Activated CD4-positive, alpha-beta T cell treated with anti-CD3 and anti-CD28 coated beads, Interleukin-10, Interleukin-2, amounts not matched to agents 100 ng/mL and 50 ng/mL, durations not matched to agents 16 hours and 8 hours (primary cell): Measurements from ENCODE around the gene FN3K.
A peak's percentile ranks its signal among the peaks of the same experiment; 100 is the strongest.
"Not testable (repeated sequence)": the region's sequence is repeated elsewhere in the genome, so short reads cannot be mapped to it uniquely, and the experiment has no call there.

Experiments used
- DNase-seq: peaks from one replicate; pipeline ENCODE4 v3.0.0-alpha.2; 2020

Gene FN3K

DNA sequence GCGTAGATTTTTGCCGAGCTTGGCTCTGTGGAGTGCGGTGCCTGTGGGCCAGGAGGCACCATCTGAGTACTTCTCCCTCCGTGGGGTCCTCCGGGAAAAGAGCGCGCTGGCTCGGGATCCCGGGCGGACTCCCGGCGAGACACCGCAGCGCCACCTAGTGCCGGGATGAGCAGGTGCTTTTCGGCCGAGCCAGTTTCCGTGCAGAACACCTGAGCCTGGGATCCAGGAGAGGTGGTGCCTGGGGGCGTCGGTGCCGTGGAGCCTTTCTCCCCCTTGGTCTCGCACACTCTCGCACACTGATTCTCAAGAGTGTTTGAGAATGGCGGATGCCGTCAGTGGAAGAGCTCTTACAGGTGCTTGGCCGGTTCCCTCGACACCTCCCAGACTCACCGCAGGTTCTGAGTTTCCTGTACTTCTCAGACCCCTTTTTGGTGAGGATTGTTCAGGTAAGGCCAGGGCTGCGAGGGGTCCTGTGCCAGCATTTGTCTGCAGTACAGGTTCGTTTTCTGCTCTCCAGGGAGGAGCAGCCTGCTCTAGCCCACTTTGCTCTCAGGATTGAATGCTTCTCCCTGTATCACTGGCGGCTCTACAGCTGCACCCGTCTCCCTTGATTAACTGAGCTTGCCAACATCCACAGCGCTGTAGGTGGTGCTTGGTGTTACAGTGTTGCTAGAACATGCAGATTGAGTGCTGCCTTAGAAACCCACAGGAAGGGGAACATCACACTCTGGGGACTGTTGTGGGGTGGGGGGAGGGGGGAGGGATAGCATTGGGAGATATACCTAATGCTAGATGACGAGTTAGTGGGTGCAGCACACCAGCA is 39.8 kb downstream of the FN3K start:
- DNase-seq = peak; percentile 33

DNA sequence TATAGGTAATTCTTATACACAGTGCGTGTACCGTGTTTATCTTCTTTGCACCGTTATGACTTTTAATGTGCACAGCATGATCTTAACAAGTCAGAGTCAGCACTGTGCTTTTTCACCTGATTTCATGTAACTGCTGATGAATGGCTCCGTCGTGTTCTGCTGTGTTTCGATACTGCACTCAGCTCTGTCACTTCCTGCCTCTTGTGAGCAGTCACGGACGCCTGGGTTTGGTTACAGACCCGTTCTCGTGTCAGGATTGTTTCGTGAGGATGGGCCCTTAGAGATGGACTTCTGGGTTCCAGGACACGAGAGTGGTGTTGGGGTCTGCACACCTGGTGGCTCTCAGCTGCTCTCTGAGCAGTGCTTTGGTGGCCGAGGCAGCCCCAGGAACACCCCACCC is 41.0 kb downstream of the FN3K start:
- no peak for DNase-seq

DNA sequence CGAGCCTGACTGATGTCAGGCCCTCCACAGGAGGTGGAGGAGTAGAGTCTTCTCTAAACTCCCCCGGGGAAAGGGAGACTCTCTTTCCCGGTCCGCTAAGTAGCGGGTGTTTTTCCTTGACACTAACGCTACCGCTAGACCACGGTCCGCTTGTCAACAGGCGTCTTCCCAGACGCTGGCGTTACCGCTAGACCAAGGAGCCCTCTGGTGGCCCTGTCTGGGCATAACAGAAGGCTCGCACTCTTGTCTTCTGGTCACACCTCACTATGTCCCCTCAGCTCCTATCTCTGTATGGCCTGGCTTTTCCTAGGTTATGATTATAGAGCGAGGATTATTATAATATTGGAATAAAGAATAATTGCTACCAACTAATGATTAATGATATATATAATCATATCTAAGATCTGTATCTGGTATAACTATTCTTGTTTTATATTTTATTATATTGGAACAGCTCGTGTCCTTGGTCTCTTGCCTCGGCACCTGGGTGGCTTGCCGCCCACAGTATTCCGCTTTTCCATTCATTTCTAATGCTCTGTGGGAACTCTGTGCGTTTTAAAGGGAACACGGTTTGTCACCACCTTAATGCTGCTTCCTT is 42.5 kb downstream of the FN3K start:
- not testable (repeated sequence) for DNase-seq

DNA sequence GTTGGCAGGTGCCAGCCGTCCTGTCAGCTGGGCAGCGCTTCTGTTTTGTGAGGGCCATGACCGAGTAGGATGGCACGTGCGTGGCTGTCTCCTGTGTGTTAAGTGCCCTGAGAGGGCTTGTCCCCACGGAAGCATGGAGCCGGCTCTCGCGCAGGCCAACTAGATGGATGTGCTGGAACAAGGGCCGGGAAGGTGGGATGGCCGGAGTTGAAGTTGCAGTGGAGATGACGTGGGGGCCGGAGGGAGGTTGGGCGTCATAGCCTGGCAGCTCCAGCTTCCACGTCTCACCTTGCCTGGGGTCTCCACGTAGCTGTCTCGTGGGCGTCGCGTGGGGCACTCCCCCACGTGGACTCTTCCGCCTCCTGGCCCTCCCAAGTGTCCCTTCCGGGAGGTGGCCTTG is 44.1 kb downstream of the FN3K start:
- DNase-seq = no peak

DNA sequence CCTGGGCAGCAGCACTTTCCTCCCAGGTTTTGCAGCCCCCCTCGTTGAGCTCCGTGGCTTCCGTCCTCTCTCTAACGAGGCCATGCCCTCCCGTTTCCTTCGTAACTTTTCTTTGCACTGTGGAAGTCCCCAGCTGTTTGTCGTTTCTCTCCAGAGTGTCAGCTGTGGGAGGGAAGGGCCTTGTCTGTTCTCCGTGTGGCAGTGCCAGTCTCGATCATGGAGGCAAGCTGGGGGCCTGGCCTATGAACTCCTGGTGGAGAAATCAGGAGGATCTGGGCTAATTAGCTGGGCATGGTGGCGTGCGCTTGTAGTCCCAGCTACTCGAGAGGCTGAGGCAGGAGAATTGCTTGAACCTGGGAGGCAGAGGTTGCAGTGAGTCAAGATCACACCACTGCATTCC is 44.8 kb downstream of the FN3K start:
- DNase-seq = no peak

DNA sequence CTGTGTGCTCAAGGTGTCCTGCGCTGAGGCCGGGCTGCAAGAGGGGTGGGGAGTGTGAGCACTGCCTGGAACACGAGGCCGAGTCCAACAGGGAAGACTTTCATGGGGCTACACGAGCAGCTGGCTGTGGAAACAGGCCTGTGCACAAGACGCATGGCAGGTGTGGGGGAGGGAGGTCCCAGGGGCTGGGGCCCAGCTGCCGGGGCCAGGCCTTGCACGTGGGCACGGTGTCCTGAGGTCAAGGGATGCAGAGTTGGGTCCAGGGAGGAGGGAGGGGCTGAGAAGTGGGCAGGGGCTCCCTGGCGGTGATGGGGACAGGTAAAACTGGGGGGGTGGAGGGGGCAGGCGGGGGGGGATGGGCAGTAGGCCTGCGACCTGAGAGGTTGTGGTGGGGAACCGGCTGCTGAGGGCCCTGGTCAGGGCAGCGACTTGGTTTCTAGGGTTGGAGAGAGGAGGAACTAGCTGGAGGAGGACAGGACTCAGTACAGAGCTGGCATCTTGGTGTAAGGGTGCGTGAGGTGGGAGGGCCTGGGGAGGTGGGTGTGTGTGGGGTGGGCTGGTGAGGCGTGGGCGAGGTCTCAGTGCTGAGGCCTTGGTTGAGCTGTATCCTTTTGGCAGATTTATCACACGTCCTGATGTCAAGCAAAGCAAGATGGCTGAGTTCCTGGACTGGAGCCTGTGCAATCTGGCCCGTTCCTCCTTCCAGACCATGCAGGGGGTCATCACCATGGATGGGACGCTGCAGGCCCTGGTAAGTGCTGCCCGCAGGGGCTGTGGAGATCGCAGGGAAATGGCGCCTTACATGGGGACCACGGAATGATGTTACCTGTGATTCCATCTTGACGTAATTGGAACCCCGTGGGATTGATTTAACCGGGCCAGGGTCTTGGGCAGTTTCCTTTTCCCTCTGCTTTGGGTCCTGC is 45.8 kb downstream of the FN3K start:
- DNase-seq = no peak

DNA sequence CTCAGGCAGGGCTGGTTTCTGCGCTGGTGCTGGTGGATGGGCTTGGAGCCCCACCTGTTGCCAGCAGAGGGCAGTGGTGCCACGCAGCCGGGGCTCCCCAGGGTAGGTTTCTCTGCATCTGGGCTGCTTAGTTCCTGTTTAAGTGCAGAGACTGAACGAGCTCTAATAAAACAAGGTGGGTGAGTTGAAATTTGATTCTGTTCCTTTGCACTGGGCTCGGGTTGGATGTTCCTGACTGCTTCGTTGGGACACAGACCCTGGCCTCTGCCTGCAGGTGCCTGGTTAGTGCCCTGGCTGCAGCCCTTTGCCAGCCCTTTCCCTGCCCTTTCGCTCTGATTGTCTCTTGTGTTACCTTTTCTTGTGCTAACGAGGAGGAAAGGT is 46.5 kb downstream of the FN3K start:
- DNase-seq = peak; percentile 85

DNA sequence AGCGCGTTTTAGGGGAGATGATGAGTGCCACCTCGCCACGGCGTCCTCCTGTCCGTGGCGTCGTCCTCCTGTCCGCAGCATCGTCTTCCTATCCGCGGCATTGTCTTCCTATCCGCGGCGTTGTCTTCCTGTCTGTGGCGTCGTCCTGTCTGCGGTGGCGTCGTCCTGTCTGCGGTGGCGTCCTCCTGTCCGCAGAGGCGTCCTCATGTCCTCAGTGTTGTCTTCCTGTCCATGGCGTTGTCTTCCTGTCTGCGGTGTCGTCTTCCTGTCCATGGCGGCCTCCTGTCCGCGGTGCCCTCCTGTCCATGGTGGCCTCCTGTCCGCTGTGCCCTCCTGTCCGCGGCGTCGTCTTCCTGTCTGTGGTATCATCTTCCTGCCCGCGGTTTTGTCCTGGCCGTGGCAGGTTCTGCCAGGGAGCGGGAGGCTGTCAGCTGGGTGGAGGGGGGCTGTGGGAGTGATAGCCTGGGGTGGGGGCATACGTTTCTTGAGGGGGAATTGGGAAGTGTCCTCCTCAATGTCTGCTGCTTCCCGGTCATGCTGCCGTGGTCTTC is 47.3 kb downstream of the FN3K start:
- DNase-seq = no peak

DNA sequence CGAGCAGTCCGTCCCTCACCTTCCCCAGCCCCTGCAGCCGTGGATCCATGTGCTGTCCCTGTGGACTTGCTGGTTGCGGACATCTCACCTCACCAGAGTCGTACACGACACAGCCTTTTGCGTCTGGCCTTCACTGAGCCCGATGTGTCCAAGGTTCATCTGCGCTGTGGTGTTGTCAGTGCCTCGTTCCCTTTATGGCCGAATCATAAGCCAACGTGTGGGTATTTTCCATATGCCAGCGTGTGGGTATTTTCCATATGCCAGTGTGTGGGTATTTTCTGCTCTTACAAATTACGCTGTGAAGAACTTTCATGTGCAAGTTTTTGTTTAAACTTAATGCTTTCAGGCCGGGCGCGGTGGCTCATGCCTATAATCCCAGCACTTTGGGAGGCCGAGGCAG is 48.1 kb downstream of the FN3K start:
- no peak for DNase-seq

DNA sequence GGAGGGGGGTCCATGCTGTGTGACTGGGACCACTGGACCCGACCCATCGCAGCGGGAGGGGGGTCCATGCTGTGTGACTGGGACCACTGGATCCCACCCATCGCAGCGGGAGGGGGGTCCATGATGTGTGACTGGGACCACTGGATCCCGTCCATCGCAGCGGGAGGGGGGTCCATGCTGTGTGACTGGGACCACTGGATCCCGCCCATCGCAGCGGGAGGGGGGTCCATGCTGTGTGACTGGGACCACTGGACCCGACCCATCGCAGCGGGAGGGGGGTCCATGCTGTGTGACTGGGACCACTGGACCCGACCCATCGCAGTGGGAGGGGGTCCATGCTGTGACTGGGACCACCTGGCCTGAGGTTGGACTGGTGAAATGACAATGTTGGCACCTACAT is 50.2 kb downstream of the FN3K start:
- DNase-seq = not testable (repeated sequence)

DNA sequence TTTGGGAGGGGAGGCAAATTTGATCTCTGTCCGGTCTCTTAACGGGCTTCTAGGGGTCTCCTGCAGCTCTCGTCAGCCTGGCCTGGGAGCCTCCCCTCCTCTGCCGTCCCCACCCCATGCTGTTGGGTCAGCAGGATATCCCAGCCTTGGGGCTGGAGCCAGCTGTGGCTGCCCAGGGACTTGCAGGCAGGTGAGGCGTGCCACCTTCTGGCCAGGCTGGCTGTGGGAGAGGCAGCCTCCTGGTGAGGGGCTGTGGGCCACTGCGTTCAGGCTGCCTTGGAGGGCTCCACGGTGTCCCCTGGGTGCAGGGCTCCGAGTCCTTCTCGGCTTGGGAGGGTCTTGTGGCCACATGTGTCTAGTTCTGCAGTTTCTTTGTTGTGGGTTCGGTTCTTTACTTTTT is 51.0 kb downstream of the FN3K start:
- no peak for DNase-seq

DNA sequence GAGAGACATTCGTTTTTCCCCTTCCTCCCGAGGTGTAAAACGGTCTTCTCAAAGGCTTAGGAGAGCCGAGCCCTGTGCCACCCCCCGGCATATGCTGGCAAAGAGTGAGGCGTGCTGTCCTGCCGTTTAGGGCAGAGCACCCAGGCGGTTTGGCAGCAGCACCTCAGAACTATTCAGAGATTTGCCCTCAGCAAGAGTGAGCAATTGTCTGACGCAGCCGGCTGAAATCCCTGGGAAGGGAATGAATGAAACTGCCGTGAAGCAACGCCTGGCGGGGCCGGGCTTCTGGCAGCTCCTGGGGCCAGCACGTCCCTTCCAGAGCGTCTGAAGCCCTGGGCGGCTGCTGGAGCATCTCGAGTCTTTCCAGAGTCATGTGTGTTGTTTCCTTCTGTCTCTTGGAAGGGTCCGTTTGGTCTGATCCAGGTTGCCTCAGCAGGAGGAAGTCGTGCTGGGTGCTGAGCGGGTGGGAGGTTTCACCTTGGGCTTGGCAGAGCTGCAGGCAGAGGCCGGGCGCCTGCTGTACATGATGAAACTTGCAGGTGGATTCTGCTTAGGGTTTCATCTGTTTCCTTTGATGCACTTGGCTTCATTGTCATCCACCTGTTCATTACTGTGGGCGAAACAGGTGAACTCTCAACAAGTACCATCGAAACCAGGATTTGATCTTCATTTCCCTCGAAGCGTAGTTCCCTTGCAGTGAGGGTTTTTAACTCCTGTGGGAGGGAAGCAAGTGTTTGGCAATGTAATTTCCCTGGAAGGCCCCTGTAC is 51.9 kb downstream of the FN3K start:
- no peak for DNase-seq

DNA sequence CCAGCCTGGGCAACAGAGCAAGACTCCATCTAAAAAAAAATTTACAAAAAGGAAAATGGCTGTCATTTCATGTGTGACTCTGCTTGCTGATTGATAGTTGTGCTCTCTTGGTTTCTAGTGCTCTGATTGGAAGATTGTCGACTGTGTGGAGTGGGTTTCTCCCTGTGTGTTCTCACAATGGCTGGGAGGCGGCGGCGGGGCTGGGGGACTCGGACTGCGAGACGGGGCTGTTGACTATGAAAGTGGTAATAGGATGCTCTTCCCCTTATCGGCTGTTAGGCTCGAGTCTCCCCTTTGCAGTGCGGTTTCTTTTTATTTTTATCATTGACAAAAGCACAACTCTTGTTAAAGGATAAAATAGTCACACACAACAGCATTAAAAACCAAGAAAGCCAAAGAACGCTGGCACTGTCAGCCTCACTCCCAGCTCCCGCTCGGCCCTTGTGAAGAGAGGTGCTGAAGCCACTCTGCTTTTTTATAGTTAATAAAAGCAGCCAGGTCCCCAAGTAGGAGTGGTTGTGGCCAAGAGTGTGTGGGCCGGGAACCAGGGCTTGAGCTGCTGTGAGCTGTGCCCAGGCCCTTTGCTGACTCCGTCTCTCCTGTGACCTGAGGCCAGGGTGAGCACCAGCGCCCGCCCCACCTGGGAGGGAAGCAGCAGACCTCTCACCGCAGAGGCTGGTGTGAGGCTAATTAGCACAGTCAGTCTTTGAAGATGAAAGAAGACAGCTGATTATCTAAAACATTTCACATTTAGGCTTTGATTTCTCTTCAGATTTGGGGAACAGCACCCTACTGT is 53.0 kb downstream of the FN3K start:
- no peak for DNase-seq

DNA sequence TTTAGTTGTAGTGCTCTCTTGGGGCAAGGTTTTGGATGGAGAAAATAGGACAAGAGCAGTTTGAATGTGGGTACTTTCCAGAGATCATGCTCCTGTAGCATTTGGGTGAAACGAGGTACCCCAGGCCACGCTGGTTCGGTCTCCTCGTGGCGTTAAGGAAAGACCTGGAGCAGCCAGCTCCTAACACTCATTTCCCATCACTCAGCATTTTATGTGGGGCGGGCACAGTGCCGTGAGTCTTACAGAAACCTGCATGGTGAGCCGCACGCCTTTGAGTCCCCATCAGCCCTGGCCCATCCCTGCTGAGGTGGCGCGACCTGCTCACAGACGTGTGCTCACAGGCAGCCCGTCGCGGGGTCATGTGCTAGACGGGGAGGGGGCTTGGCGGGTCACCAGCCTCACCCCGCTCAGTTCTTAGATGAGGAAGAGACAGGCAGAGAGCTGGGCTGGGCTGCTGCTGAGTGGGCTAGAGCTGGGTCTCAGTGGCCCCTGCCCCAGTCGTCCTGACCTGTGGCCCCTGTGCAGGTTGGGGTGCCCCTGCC is 53.7 kb downstream of the FN3K start:
- no peak for DNase-seq

DNA sequence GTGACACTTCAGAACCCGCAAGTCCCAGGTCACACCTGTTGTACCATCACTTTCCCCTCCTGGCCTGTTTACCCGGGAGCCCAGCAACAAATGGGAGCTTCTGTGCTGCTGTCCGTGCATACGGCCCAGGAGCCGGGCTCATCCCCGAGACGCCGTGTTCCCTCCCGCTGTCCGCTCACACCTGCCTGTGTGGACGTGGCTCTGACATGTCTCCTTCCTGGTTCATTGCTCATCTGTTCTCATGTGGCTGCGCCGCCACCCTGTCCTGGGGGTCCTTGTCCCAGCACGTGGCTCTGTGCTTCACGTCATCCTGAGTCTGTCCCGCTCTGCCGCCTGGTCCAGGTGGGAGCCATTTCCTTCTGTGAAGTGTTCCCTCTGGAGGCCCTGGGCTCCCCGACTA is 54.4 kb downstream of the FN3K start:
- DNase-seq = no peak

DNA sequence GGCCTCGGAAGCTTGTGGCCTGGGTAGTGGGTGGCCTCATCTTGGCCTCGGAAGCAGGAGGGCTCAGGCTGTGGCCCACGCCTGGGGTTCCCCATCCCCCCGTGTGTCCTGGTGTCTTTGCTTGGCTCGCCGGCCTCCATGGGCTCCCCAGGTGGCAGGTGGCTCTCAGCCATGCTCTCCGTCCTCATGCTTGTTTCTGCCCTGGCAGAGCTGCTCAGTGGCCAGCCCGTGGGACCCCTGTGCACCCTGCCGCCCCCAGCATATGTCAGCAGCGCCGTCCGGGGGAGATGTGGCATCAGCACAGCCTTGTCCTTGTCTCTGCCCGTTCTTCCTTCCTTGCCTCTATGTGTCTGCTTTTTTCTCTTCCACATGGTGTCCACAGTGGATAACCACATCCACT is 55.0 kb downstream of the FN3K start:
- no peak for DNase-seq

DNA sequence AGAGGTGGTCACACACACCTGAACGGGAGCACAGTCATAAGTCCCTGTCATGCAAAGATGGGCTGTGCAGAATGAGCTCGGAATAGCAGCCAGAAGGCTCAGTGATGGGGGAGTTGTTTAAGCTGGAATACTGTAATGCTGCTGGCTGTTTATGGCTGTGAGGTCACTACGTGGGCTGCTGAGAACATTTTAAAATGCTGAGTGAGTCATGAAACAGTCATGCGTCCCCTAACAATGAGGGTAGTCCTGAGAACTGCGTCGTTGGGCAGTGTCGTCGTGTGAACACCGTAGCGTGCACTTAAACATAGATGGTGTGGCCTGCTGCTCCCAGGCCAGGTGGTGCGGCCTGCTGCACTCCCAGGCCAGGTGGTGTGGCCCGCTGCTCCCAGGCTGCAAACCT is 56.1 kb downstream of the FN3K start:
- DNase-seq = no peak

DNA sequence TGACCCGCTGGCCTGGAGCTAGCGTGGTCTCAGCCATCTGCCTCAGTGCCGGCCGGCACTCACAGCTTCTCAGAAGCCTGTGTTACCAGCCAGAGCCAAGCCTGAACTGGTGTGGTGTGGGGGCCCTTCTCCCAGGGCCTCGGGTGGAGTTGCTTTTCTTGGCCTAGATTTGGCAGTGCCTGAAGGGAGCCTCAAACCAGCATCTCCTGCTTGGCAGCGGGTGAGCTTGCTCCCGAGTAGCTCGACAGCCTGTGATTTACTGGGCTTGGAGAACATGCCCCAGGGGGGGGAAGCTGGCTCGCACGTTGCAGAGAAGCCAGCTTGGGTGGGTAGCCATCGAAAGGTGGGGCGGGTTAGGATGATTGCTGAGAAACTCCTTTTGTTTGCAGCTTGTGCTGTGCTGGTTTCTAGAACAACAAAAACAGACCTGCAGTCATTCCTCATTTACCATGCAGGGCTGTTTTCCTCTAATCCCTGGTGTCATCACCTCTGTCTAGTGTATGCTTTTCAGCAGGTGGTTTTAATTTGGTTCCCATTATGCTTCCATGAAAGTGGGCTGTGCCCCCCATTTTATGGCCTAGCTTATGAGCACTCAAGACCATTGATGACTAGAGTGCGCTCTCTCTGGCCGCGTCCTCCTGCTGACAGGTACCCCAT is 58.7 kb downstream of the FN3K start:
- DNase-seq = no peak

DNA sequence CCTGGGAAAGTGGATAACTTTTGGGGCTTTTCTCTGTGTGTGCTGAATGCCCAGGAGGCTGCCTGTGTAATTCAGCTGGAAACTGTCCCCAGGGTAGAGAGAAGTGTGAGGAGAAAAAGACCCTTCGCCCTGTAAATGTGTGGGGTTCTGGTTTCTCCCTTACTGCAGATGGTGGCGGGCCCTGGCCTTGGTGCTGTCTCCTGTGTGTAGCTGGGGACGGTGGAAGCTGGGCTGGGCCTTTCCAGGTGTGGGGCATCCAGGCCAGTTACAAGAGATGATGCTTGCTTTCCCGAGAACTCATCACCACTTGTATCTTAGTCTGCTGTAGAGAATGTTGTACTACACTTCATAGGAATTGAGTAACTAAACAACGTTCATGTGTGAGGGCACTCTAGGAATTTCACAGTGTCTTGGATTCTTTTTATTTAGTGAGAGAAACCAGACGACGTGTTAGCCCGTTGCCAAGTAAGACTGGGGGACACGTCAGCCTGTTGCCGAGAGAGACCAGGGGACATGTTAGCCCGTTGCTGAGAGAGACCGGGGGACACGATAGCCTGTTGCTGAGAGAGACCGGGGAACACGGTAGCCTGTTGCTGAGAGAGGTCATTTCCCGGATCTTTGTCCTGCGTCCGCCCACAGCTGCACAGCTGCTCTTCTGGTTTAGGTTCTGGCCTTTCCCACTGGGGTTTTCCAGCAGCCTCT is 59.5 kb downstream of the FN3K start:
- DNase-seq = no peak

DNA sequence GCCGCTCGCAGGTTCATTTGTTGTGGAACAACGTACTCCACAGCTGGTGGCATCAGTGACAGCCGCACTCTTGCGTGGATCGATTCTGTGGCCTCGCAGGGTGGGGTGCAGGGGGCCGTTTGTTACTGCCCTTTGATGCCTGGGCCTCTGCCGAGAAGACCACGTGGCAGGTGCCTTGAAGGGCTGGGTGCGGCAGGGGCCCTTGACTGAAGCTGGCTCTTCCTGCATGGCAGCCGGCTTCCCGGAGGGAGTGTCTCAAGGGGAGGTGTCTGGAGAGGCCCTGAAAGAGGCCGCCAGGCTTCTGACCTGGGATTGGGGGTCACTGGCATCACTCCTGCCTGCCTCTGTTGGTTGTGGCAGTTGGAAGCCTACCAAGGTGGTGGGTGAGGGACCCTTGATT is 60.2 kb downstream of the FN3K start:
- no peak for DNase-seq
